T-helper 17 cell (primary cell): ENCODE results near the gene IVNS1ABP. TPM values are rescaled to one million over a fixed set of nuclear protein-coding genes. Genes with fewer than 3 reads are reported as not detected.

Experiments
- ATAC-seq: fragments of 150-1000 bp; cut with Tn5 transposase; 2 replicates; pipeline ENCODE4 v1.10.0; 2021; ENCODE audit warnings: mild to moderate bottlenecking, moderate library complexity
- DNase-seq, 3 donors: peaks; one replicate each; pipeline versions ENCODE4 v3.0.0 to v3.0.0-alpha.2; 2020 to 2021
- H3K9me3 ChIP-seq: one replicate; pipeline ENCODE4 v1.7.0; 2013; ENCODE audit warnings: low read length, mild to moderate bottlenecking; ENCODE audit not compliant: control insufficient read depth, poor library complexity, severe bottlenecking
- H3K27ac Mint-ChIP-seq: one replicate; pipeline ENCODE4 v1.8.0; 2022; ENCODE audit warnings: mild to moderate bottlenecking, moderate library complexity, mixed read lengths
- H3K27me3 Mint-ChIP-seq: one replicate; pipeline ENCODE4 v1.8.0; 2022; ENCODE audit warnings: mixed read lengths
- H3K36me3 Mint-ChIP-seq: one replicate; pipeline ENCODE4 v1.8.0; 2022; ENCODE audit warnings: low read depth, mixed read lengths
- H3K4me1 Mint-ChIP-seq: one replicate; pipeline ENCODE4 v1.8.0; 2022; ENCODE audit warnings: mild to moderate bottlenecking, mixed read lengths
- H3K4me3 Mint-ChIP-seq: one replicate; pipeline ENCODE4 v1.8.0; 2022; ENCODE audit warnings: mild to moderate bottlenecking, moderate library complexity, mixed read lengths
- total RNA-seq, 4 donors: library from RNA in 2 of 4; stranded (reverse) in 2 of 4; gene quantifications; one replicate each; pipeline ENCODE4 v1.2.3 and lab custom pipeline; 2022 to 2026

Gene IVNS1ABP
- total RNA-seq, 2 donors from 2014 or later = 467 to 499 TPM

- peaks cover 26% of the 10 kb centered on the region for H3K4me1 Mint-ChIP-seq
- peak overlapping the region; percentile 62 for H3K27ac Mint-ChIP-seq
- no peaks in the 10 kb centered on the region for H3K27me3 Mint-ChIP-seq
- no peak overlapping the region for H3K4me3 Mint-ChIP-seq
- no peak for DNase-seq
- H3K36me3 Mint-ChIP-seq = peaks cover 17% of the 10 kb centered on the region
- no peak for ATAC-seq
- H3K9me3 ChIP-seq = no peaks in the 10 kb centered on the region
Observed at GRCh38 chr1:185300152-185300551, 16.9 kb downstream of the IVNS1ABP start.

GRCh38 chr1:185297982-185298381, 19.1 kb downstream of the IVNS1ABP start:
- Mint-ChIP-seq H3K27ac (peak overlapping the region; percentile 43), H3K4me3 (peak overlapping the region; percentile 43), H3K27me3 (no peaks in the 10 kb centered on the region), H3K4me1 (peaks cover 19% of the 10 kb centered on the region), H3K36me3 (peaks cover 10% of the 10 kb centered on the region)
- DNase-seq (no peak), ATAC-seq (no peak)
- H3K9me3 ChIP-seq = no peaks in the 10 kb centered on the region

GRCh38 chr1:185295091-185295490, 22.0 kb downstream of the IVNS1ABP start:
- peak overlapping the region; percentile 19 for H3K4me3 Mint-ChIP-seq
- H3K27me3 Mint-ChIP-seq = no peaks in the 10 kb centered on the region

GRCh38 chr1:185293967-185294542, 23.0 kb downstream of the IVNS1ABP start:
- no peaks in the 10 kb centered on the region for H3K9me3 ChIP-seq
- ATAC-seq = peak; percentile 15
- Mint-ChIP-seq H3K4me3 (peak overlapping the region; percentile 62), H3K4me1 (peaks cover 18% of the 10 kb centered on the region), H3K36me3 (peaks cover 2% of the 10 kb centered on the region), H3K27me3 (no peaks in the 10 kb centered on the region), H3K27ac (peak overlapping the region; percentile 93)
- DNase-seq = no peak

More at GRCh38 chr1:185295091-185295490, 22.0 kb downstream of the IVNS1ABP start:
- peaks cover 7% of the 10 kb centered on the region for H3K36me3 Mint-ChIP-seq
- peaks cover 21% of the 10 kb centered on the region for H3K4me1 Mint-ChIP-seq
- H3K9me3 ChIP-seq = no peaks in the 10 kb centered on the region
- ATAC-seq (no peak), DNase-seq (no peak)
- peak overlapping the region; percentile 93 for H3K27ac Mint-ChIP-seq

GRCh38 chr1:185292237-185292636, 24.8 kb downstream of the IVNS1ABP start:
- H3K9me3 ChIP-seq = no peaks in the 10 kb centered on the region
- no peak overlapping the region for H3K4me3 Mint-ChIP-seq
- no peaks in the 10 kb centered on the region for H3K27me3 Mint-ChIP-seq
- H3K4me1 Mint-ChIP-seq = peaks cover 14% of the 10 kb centered on the region
- no peak for DNase-seq
- peak overlapping the region; percentile 93 for H3K27ac Mint-ChIP-seq
- no peak for ATAC-seq
- H3K36me3 Mint-ChIP-seq = no peaks in the 10 kb centered on the region

- no peaks in the 10 kb centered on the region for H3K27me3 Mint-ChIP-seq
- no peaks in the 10 kb centered on the region for H3K9me3 ChIP-seq
- no peak overlapping the region for H3K4me3 Mint-ChIP-seq
- H3K27ac Mint-ChIP-seq = peak overlapping the region; percentile 93
- ATAC-seq (peak; percentile 20), DNase-seq (no peak)
- peaks cover 14% of the 10 kb centered on the region for H3K4me1 Mint-ChIP-seq
- no peaks in the 10 kb centered on the region for H3K36me3 Mint-ChIP-seq
Observed at GRCh38 chr1:185291652-185292051, 25.4 kb downstream of the IVNS1ABP start.

GRCh38 chr1:185291159-185291558, 25.9 kb downstream of the IVNS1ABP start:
- H3K9me3 ChIP-seq = no peaks in the 10 kb centered on the region
- Mint-ChIP-seq H3K4me1 (peaks cover 14% of the 10 kb centered on the region), H3K36me3 (no peaks in the 10 kb centered on the region), H3K27ac (no peak overlapping the region), H3K27me3 (no peaks in the 10 kb centered on the region), H3K4me3 (no peak overlapping the region)
- DNase-seq (no peak), ATAC-seq (peak; percentile 12)

- Mint-ChIP-seq H3K4me3 (no peak overlapping the region), H3K36me3 (no peaks in the 10 kb centered on the region), H3K27me3 (no peaks in the 10 kb centered on the region), H3K27ac (peak overlapping the region; percentile 1), H3K4me1 (peaks cover 20% of the 10 kb centered on the region)
- ATAC-seq (no peak), DNase-seq (no peak)
- no peaks in the 10 kb centered on the region for H3K9me3 ChIP-seq
Observed at GRCh38 chr1:185289880-185290279, 27.2 kb downstream of the IVNS1ABP start.

- no peaks in the 10 kb centered on the region for H3K36me3 Mint-ChIP-seq
- no peaks in the 10 kb centered on the region for H3K9me3 ChIP-seq
- no peak for ATAC-seq
- peak overlapping the region; percentile 39 for H3K27ac Mint-ChIP-seq
- H3K4me3 Mint-ChIP-seq = peak overlapping the region; percentile 8
- no peak for DNase-seq
- H3K4me1 Mint-ChIP-seq = peaks cover 20% of the 10 kb centered on the region
- H3K27me3 Mint-ChIP-seq = no peaks in the 10 kb centered on the region
Observed at GRCh38 chr1:185288435-185288834, 28.6 kb downstream of the IVNS1ABP start.

- H3K27me3 Mint-ChIP-seq = no peaks in the 10 kb centered on the region
Observed at GRCh38 chr1:185287451-185287850, 29.6 kb downstream of the IVNS1ABP start.

GRCh38 chr1:185284533-185285276, 32.3 kb downstream of the IVNS1ABP start:
- H3K27ac Mint-ChIP-seq = peak overlapping the region; percentile 90
- H3K4me3 Mint-ChIP-seq = peak overlapping the region; percentile 37
- no peaks in the 10 kb centered on the region for H3K36me3 Mint-ChIP-seq
- no peaks in the 10 kb centered on the region for H3K27me3 Mint-ChIP-seq
- ATAC-seq (no peak), DNase-seq (no peak)
- H3K9me3 ChIP-seq = peaks cover 2% of the 10 kb centered on the region
- H3K4me1 Mint-ChIP-seq = peaks cover 32% of the 10 kb centered on the region

More at GRCh38 chr1:185287451-185287850, 29.6 kb downstream of the IVNS1ABP start:
- H3K9me3 ChIP-seq = no peaks in the 10 kb centered on the region
- no peaks in the 10 kb centered on the region for H3K36me3 Mint-ChIP-seq
- ATAC-seq (no peak), DNase-seq (no peak)
- no peak overlapping the region for H3K4me3 Mint-ChIP-seq
- H3K4me1 Mint-ChIP-seq = peaks cover 21% of the 10 kb centered on the region
- H3K27ac Mint-ChIP-seq = peak overlapping the region; percentile 39

- H3K9me3 ChIP-seq = peaks cover 2% of the 10 kb centered on the region
- ATAC-seq = no peak
- Mint-ChIP-seq H3K36me3 (no peaks in the 10 kb centered on the region), H3K27ac (peak overlapping the region; percentile 90), H3K4me3 (peak overlapping the region; percentile 25), H3K4me1 (peaks cover 32% of the 10 kb centered on the region), H3K27me3 (no peaks in the 10 kb centered on the region)
- no peak for DNase-seq
Observed at GRCh38 chr1:185284116-185284515, 32.9 kb downstream of the IVNS1ABP start.

GRCh38 chr1:185281245-185281644, 35.8 kb downstream of the IVNS1ABP start:
- Mint-ChIP-seq H3K4me3 (peak overlapping the region; percentile 80), H3K36me3 (peaks cover 5% of the 10 kb centered on the region), H3K27ac (peak overlapping the region; percentile 90), H3K27me3 (no peaks in the 10 kb centered on the region), H3K4me1 (peaks cover 26% of the 10 kb centered on the region)
- DNase-seq (peak in 1 of 3 donors; percentile 20), ATAC-seq (peak; percentile 97)
- peaks cover 2% of the 10 kb centered on the region for H3K9me3 ChIP-seq
